ENCODE results near the gene EXOC4. TPM values are rescaled to one million over a fixed set of nuclear protein-coding genes. Genes with fewer than 3 reads are reported as not detected.

Gene EXOC4
- total RNA-seq, 3 donors from 2014 or later, result 63.9 to 90.2 (median 89.5) TPM

GRCh38 chr7:133934262-133934976, 681.5 kb downstream of the EXOC4 start:
- Histone ChIP-seq H3K4me3 (no peak overlapping the region), H3K9me3 (no peaks in the 10 kb centered on the region), H3K36me3 (ENCODE audit: low read depth) (no peaks in the 10 kb centered on the region), H3K4me1 (ENCODE audit: low read depth) (no peaks in the 10 kb centered on the region)
- intact Hi-C loops (cut with DNase I, micrococcal nuclease), result no loop called here
- no peak for ATAC-seq
- DNase-seq, result no peak
- TF ChIP-seq CTCF (IDR thresholded peaks at IDR 0.05), result no peak

- no peaks in the 10 kb centered on the region for H3K4me1 ChIP-seq (ENCODE audit: low read depth)
- no peak overlapping the region for H3K4me3 ChIP-seq
- ATAC-seq (no peak), DNase-seq (no peak)
- H3K9me3 ChIP-seq, result no peaks in the 10 kb centered on the region
- no peaks in the 10 kb centered on the region for H3K36me3 ChIP-seq (ENCODE audit: low read depth)
- intact Hi-C loops (cut with DNase I, micrococcal nuclease), result no loop called here
- no peak for TF ChIP-seq CTCF (IDR thresholded peaks at IDR 0.05)
Measured at GRCh38 chr7:133934977-133935330, 682.1 kb downstream of the EXOC4 start.

- ATAC-seq (no peak), DNase-seq (no peak)
- H3K9me3 ChIP-seq, result no peaks in the 10 kb centered on the region
- no peaks in the 10 kb centered on the region for H3K36me3 ChIP-seq (ENCODE audit: low read depth)
- no peaks in the 10 kb centered on the region for H3K4me1 ChIP-seq (ENCODE audit: low read depth)
- no peak overlapping the region for H3K4me3 ChIP-seq
- intact Hi-C loops (cut with DNase I, micrococcal nuclease), result no loop called here
- TF ChIP-seq CTCF (IDR thresholded peaks at IDR 0.05), result no peak
Measured at GRCh38 chr7:133936074-133936473, 683.2 kb downstream of the EXOC4 start.

- TF ChIP-seq CTCF (IDR thresholded peaks at IDR 0.05), result no peak
- Histone ChIP-seq H3K9me3 (no peaks in the 10 kb centered on the region), H3K36me3 (ENCODE audit: low read depth) (no peaks in the 10 kb centered on the region), H3K4me1 (ENCODE audit: low read depth) (no peaks in the 10 kb centered on the region), H3K4me3 (no peak overlapping the region)
- DNase-seq, result no peak
- ATAC-seq, result no peak
- intact Hi-C loops (cut with DNase I, micrococcal nuclease), result no loop called here
Measured at GRCh38 chr7:133937786-133938185, 684.9 kb downstream of the EXOC4 start.

- DNase-seq (no peak), ATAC-seq (no peak)
- no peak for TF ChIP-seq CTCF (IDR thresholded peaks at IDR 0.05)
- Histone ChIP-seq H3K4me1 (ENCODE audit: low read depth) (no peaks in the 10 kb centered on the region), H3K9me3 (no peaks in the 10 kb centered on the region), H3K36me3 (ENCODE audit: low read depth) (no peaks in the 10 kb centered on the region), H3K4me3 (no peak overlapping the region)
- intact Hi-C loops (cut with DNase I, micrococcal nuclease), result no loop called here
Measured at GRCh38 chr7:133940368-133940767, 687.5 kb downstream of the EXOC4 start.

- ATAC-seq, result no peak
- Histone ChIP-seq H3K9me3 (no peaks in the 10 kb centered on the region), H3K4me1 (ENCODE audit: low read depth) (no peaks in the 10 kb centered on the region), H3K36me3 (ENCODE audit: low read depth) (no peaks in the 10 kb centered on the region), H3K4me3 (no peak overlapping the region)
- no peak for TF ChIP-seq CTCF (IDR thresholded peaks at IDR 0.05)
- no peak for DNase-seq
- intact Hi-C loops (cut with DNase I, micrococcal nuclease), result no loop called here
Measured at GRCh38 chr7:133941496-133941895, 688.6 kb downstream of the EXOC4 start.

All from mucosa of descending colon (tissue), 3 donors.